Immature natural killer cell (primary cell): ENCODE measurements around the gene COL6A3. TPM values are rescaled to one million over a fixed set of nuclear protein-coding genes. Genes with fewer than 3 reads are reported as not detected.

Experiments
- DNase-seq, 3 donors: peaks; one replicate each; pipeline ENCODE4 v3.0.0; 2022; ENCODE audit warnings: mixed read lengths in 1 of 3
- H3K27ac Mint-ChIP-seq, 6 donors: one replicate each; pipeline ENCODE4 v1.8.0; 2020; ENCODE audit warnings: mixed read lengths in 6 of 6, mild to moderate bottlenecking in 5 of 6, inconsistent platforms in 4 of 6, moderate library complexity in 3 of 6
- H3K27me3 Mint-ChIP-seq, 3 donors: one replicate each; pipeline ENCODE4 v1.8.0; 2020 to 2021; ENCODE audit warnings: low read depth in 3 of 3, mild to moderate bottlenecking in 3 of 3, mixed read lengths in 3 of 3, moderate library complexity in 3 of 3, inconsistent platforms in 1 of 3
- H3K36me3 Mint-ChIP-seq, 3 donors: one replicate each; pipeline ENCODE4 v1.8.0; 2020; ENCODE audit warnings: mixed read lengths in 3 of 3, inconsistent platforms in 2 of 3, mild to moderate bottlenecking in 2 of 3
- H3K4me1 Mint-ChIP-seq, 2 donors: one replicate each; pipeline ENCODE4 v1.8.0; 2020; ENCODE audit warnings: inconsistent platforms in 2 of 2, mild to moderate bottlenecking in 2 of 2, mixed read lengths in 2 of 2, moderate library complexity in 1 of 2
- H3K4me3 Mint-ChIP-seq, 5 donors: one replicate each; pipeline ENCODE4 v1.8.0; 2020; ENCODE audit warnings: mild to moderate bottlenecking in 5 of 5, mixed read lengths in 5 of 5, inconsistent platforms in 3 of 5, moderate library complexity in 3 of 5
- H3K9me3 Mint-ChIP-seq, 6 donors: one replicate each; pipeline ENCODE4 v1.8.0; 2020; ENCODE audit warnings: mild to moderate bottlenecking in 6 of 6, mixed read lengths in 6 of 6, inconsistent platforms in 4 of 6, moderate library complexity in 3 of 6
- polyA plus RNA-seq, 3 donors: library from polyadenylated mRNA; unstranded; fragments of 300-500 nt; fragmentation: Illumina TruSeq; gene quantifications; one replicate each; pipeline ENCODE4 v1.2.3, GENCODE V29; 2021

The COL6A3 gene
- polyA plus RNA-seq, 3 donors from 2014 or later: 0.04 TPM; not detected in 2

GRCh38 chr2:237327175-237327950, 86.6 kb downstream of the COL6A3 start:
- no peak overlapping the region for H3K27ac Mint-ChIP-seq

GRCh38 chr2:237326266-237327171, 87.4 kb downstream of the COL6A3 start:
- H3K36me3 Mint-ChIP-seq: no peaks in the 10 kb centered on the region
- H3K4me3 Mint-ChIP-seq: no peak overlapping the region
- no peak overlapping the region for H3K27ac Mint-ChIP-seq
- no peaks in the 10 kb centered on the region for H3K9me3 Mint-ChIP-seq
- H3K27me3 Mint-ChIP-seq: peaks cover 1 to 7% (median 6%) of the 10 kb centered on the region in 3 donors
- H3K4me1 Mint-ChIP-seq: no peaks in the 10 kb centered on the region
- no peak for DNase-seq

More at GRCh38 chr2:237327175-237327950, 86.6 kb downstream of the COL6A3 start:
- H3K4me1 Mint-ChIP-seq: no peaks in the 10 kb centered on the region
- DNase-seq: no peak
- no peaks in the 10 kb centered on the region for H3K36me3 Mint-ChIP-seq
- peaks cover 0 to 7% (median 6%) of the 10 kb centered on the region in 3 donors for H3K27me3 Mint-ChIP-seq
- H3K9me3 Mint-ChIP-seq: no peaks in the 10 kb centered on the region
- H3K4me3 Mint-ChIP-seq: no peak overlapping the region

- Mint-ChIP-seq H3K4me3 (no peak overlapping the region), H3K27ac (no peak overlapping the region), H3K27me3 (peaks cover 1 to 7% (median 6%) of the 10 kb centered on the region in 3 donors), H3K9me3 (no peaks in the 10 kb centered on the region), H3K4me1 (no peaks in the 10 kb centered on the region), H3K36me3 (no peaks in the 10 kb centered on the region)
- no peak for DNase-seq
Measured at GRCh38 chr2:237324837-237325236, 89.1 kb downstream of the COL6A3 start.

GRCh38 chr2:237324405-237324831, 89.5 kb downstream of the COL6A3 start:
- Mint-ChIP-seq H3K27ac (no peak overlapping the region), H3K27me3 (peaks cover 1 to 7% (median 6%) of the 10 kb centered on the region in 3 donors), H3K36me3 (no peaks in the 10 kb centered on the region), H3K4me3 (no peak overlapping the region), H3K4me1 (no peaks in the 10 kb centered on the region), H3K9me3 (no peaks in the 10 kb centered on the region)
- no peak for DNase-seq

- Mint-ChIP-seq H3K4me1 (no peaks in the 10 kb centered on the region), H3K27ac (no peak overlapping the region), H3K4me3 (no peak overlapping the region), H3K36me3 (no peaks in the 10 kb centered on the region), H3K27me3 (peaks cover 1 to 7% (median 6%) of the 10 kb centered on the region in 3 donors), H3K9me3 (no peaks in the 10 kb centered on the region)
- no peak for DNase-seq
Measured at GRCh38 chr2:237323656-237324055, 90.3 kb downstream of the COL6A3 start.

- H3K4me3 Mint-ChIP-seq: no peak overlapping the region
- H3K36me3 Mint-ChIP-seq: no peaks in the 10 kb centered on the region
- H3K9me3 Mint-ChIP-seq: no peaks in the 10 kb centered on the region
- H3K27me3 Mint-ChIP-seq: peaks cover 1 to 9% (median 4%) of the 10 kb centered on the region in 3 donors
- no peak overlapping the region for H3K27ac Mint-ChIP-seq
- no peaks in the 10 kb centered on the region for H3K4me1 Mint-ChIP-seq
- DNase-seq: no peak
Measured at GRCh38 chr2:237322564-237322963, 91.4 kb downstream of the COL6A3 start.

- no peaks in the 10 kb centered on the region for H3K4me1 Mint-ChIP-seq
- DNase-seq: no peak
- no peak overlapping the region for H3K4me3 Mint-ChIP-seq
- H3K36me3 Mint-ChIP-seq: no peaks in the 10 kb centered on the region
- H3K27ac Mint-ChIP-seq: no peak overlapping the region
- H3K27me3 Mint-ChIP-seq: peaks cover 1 to 7% (median 4%) of the 10 kb centered on the region in 3 donors
- H3K9me3 Mint-ChIP-seq: no peaks in the 10 kb centered on the region
Measured at GRCh38 chr2:237321746-237322145, 92.2 kb downstream of the COL6A3 start.

- no peaks in the 10 kb centered on the region for H3K9me3 Mint-ChIP-seq
- H3K4me3 Mint-ChIP-seq: no peak overlapping the region
- H3K27ac Mint-ChIP-seq: no peak overlapping the region
- peaks cover 1 to 7% (median 4%) of the 10 kb centered on the region in 3 donors for H3K27me3 Mint-ChIP-seq
- DNase-seq: no peak
- H3K4me1 Mint-ChIP-seq: no peaks in the 10 kb centered on the region
- H3K36me3 Mint-ChIP-seq: no peaks in the 10 kb centered on the region
Measured at GRCh38 chr2:237320801-237321560, 93.0 kb downstream of the COL6A3 start.

- no peaks in the 10 kb centered on the region for H3K4me1 Mint-ChIP-seq
- no peaks in the 10 kb centered on the region for H3K9me3 Mint-ChIP-seq
- peaks cover 1 to 5% (median 4%) of the 10 kb centered on the region in 3 donors for H3K27me3 Mint-ChIP-seq
- no peak overlapping the region for H3K4me3 Mint-ChIP-seq
- H3K27ac Mint-ChIP-seq: no peak overlapping the region
- H3K36me3 Mint-ChIP-seq: no peaks in the 10 kb centered on the region
- no peak for DNase-seq
Measured at GRCh38 chr2:237319887-237320286, 94.1 kb downstream of the COL6A3 start.

GRCh38 chr2:237319086-237319820, 94.7 kb downstream of the COL6A3 start:
- no peaks in the 10 kb centered on the region for H3K9me3 Mint-ChIP-seq
- no peak overlapping the region for H3K4me3 Mint-ChIP-seq
- H3K36me3 Mint-ChIP-seq: no peaks in the 10 kb centered on the region
- no peaks in the 10 kb centered on the region for H3K4me1 Mint-ChIP-seq
- peaks cover 1 to 5% (median 4%) of the 10 kb centered on the region in 3 donors for H3K27me3 Mint-ChIP-seq
- H3K27ac Mint-ChIP-seq: no peak overlapping the region
- no peak for DNase-seq

- H3K27me3 Mint-ChIP-seq: peaks cover 0 to 5% (median 0%) of the 10 kb centered on the region in 3 donors
- no peak for DNase-seq
- no peaks in the 10 kb centered on the region for H3K4me1 Mint-ChIP-seq
- no peak overlapping the region for H3K4me3 Mint-ChIP-seq
- H3K36me3 Mint-ChIP-seq: no peaks in the 10 kb centered on the region
- H3K27ac Mint-ChIP-seq: no peak overlapping the region
- H3K9me3 Mint-ChIP-seq: no peaks in the 10 kb centered on the region
Measured at GRCh38 chr2:237316339-237316738, 97.6 kb downstream of the COL6A3 start.

- no peak overlapping the region for H3K4me3 Mint-ChIP-seq
- H3K27me3 Mint-ChIP-seq: peaks cover 0 to 5% (median 0%) of the 10 kb centered on the region in 3 donors
- no peaks in the 10 kb centered on the region for H3K36me3 Mint-ChIP-seq
- no peak overlapping the region for H3K27ac Mint-ChIP-seq
- no peaks in the 10 kb centered on the region for H3K9me3 Mint-ChIP-seq
- no peaks in the 10 kb centered on the region for H3K4me1 Mint-ChIP-seq
- DNase-seq: no peak
Measured at GRCh38 chr2:237315829-237316225, 98.1 kb downstream of the COL6A3 start.
